Left lung (tissue), 10 donors: ENCODE data around the gene MYL10. TPM values are rescaled to one million over a fixed set of nuclear protein-coding genes. Genes with fewer than 3 reads are reported as not detected.

ENCODE experiments used
- ATAC-seq: fragments of 200-7000 bp; cut with Tn5 transposase; one replicate; pipeline ENCODE4 v1.9.1; 2020; ENCODE audit warnings: moderate library complexity
- DNase-seq, 4 donors: peaks; one replicate each; pipeline ENCODE4 v3.0.0-alpha.2; 2013 to 2020
- H3K27ac ChIP-seq, 2 donors: fragments of 200-600 bp; sonication (generic) in 1 of 2; one replicate each; pipeline versions ENCODE4 v1.5.0 to v1.8.0; 2020 to 2021
- H3K27me3 ChIP-seq, 2 donors: fragments of 200-600 bp; sonication (generic) in 1 of 2; one replicate each; pipeline versions ENCODE4 v1.5.0 to v1.8.0; 2020 to 2021
- H3K36me3 ChIP-seq, 2 donors: fragments of 200-600 bp; sonication (generic) in 1 of 2; one replicate each; pipeline versions ENCODE4 v1.5.0 to v1.8.0; 2020 to 2021
- H3K4me1 ChIP-seq, 2 donors: fragments of 200-600 bp; one replicate each; pipeline ENCODE4 v1.8.0; 2021
- H3K4me3 ChIP-seq, 2 donors: fragments of 200-600 bp; sonication (generic) in 1 of 2; one replicate each; pipeline versions ENCODE4 v1.5.0 to v1.8.0; 2020 to 2021; ENCODE audit warnings: mild to moderate bottlenecking in 1 of 2
- H3K9me3 ChIP-seq, 2 donors: fragments of 200-600 bp; sonication (generic) in 1 of 2; one replicate each; pipeline versions ENCODE4 v1.5.0 to v1.8.0; 2020 to 2021
- CTCF ChIP-seq, 2 donors: fragments of 200-600 bp; sonication (generic) in 1 of 2; IDR thresholded peaks; one replicate each; pipeline versions ENCODE4 v1.5.0 to v1.8.0; 2021; ENCODE audit warnings: antibody characterized with exemption in 2 of 2
- intact Hi-C, 2 donors: fragments of 100-400 bp; cut with DNase I; formaldehyde crosslinking; loops; one replicate each; pipeline versions ENCODE4 v1.11.2 to v1.14.2; 2022
- polyA plus RNA-seq, 6 donors: library from polyadenylated mRNA; unstranded; fragments of 120-200 nt; gene quantifications; one replicate each; pipeline ENCODE4 v1.2.1, GENCODE V29; 2013; ENCODE audit not compliant: insufficient read length in 6 of 6
- total RNA-seq, 2 donors: library from RNA; stranded (reverse); fragmentation: NEBNext Ultra II Directional; extraction: Animal tissue kit (Norgen Biotek cat#: 25700); gene quantifications; one replicate each; pipeline ENCODE4 v1.2.1, GENCODE V29; 2021
- donor health status: DM: no; HTN: yes; CAD: no.
- donor health status: DM: no; HTN: no; CAD: no.

MYL10 gene
- total and polyA plus RNA-seq, 8 donors: 0.17 to 0.43 (median 0.23) TPM; not detected in 3

- intact Hi-C loops: no loop called here
- no peak for ATAC-seq
- Histone ChIP-seq H3K4me1 (no peaks in the 10 kb centered on the region), H3K9me3 (peaks cover 0 to 22% of the 10 kb centered on the region in 2 donors), H3K4me3 (no peak overlapping the region), H3K36me3 (no peaks in the 10 kb centered on the region), H3K27me3 (peaks cover 0 to 3% of the 10 kb centered on the region in 2 donors), H3K27ac (no peak overlapping the region)
- no peak for DNase-seq
- TF ChIP-seq CTCF (IDR thresholded peaks at IDR 0.05): no peak
Measured at GRCh38 chr7:101572156-101572555, 56.9 kb downstream of the MYL10 start.

- intact Hi-C loops: no loop called here
- H3K4me1 ChIP-seq: no peaks in the 10 kb centered on the region
- ATAC-seq (no peak), DNase-seq (no peak)
- H3K27ac ChIP-seq: no peak overlapping the region
- H3K36me3 ChIP-seq: no peaks in the 10 kb centered on the region
- no peak overlapping the region for H3K4me3 ChIP-seq
- peaks cover 0 to 13% of the 10 kb centered on the region in 2 donors for H3K27me3 ChIP-seq
- peaks cover 0 to 14% of the 10 kb centered on the region in 2 donors for H3K9me3 ChIP-seq
- no peak for TF ChIP-seq CTCF (IDR thresholded peaks at IDR 0.05)
Measured at GRCh38 chr7:101567230-101567629, 61.9 kb downstream of the MYL10 start.

- ATAC-seq (no peak), DNase-seq (no peak)
- no peak for TF ChIP-seq CTCF (IDR thresholded peaks at IDR 0.05)
- Histone ChIP-seq H3K4me1 (no peaks in the 10 kb centered on the region), H3K27me3 (peaks cover 0 to 18% of the 10 kb centered on the region in 2 donors), H3K27ac (no peak overlapping the region), H3K4me3 (no peak overlapping the region), H3K9me3 (peaks cover 0 to 3% of the 10 kb centered on the region in 2 donors), H3K36me3 (no peaks in the 10 kb centered on the region)
- intact Hi-C loops: no loop called here
Measured at GRCh38 chr7:101565601-101566209, 63.4 kb downstream of the MYL10 start.

- intact Hi-C loops: no loop called here
- H3K4me1 ChIP-seq: no peaks in the 10 kb centered on the region
- DNase-seq: no peak
- H3K9me3 ChIP-seq: peaks cover 0 to under 1% of the 10 kb centered on the region in 2 donors
- H3K27ac ChIP-seq: no peak overlapping the region
- peaks cover 0 to 18% of the 10 kb centered on the region in 2 donors for H3K27me3 ChIP-seq
- no peaks in the 10 kb centered on the region for H3K36me3 ChIP-seq
- no peak overlapping the region for H3K4me3 ChIP-seq
- peak; percentile 33 for ATAC-seq
- TF ChIP-seq CTCF (IDR thresholded peaks at IDR 0.05): no peak
Measured at GRCh38 chr7:101564778-101565211, 64.3 kb downstream of the MYL10 start.

GRCh38 chr7:101563943-101564777 is 64.9 kb downstream of the MYL10 start:
- H3K27ac ChIP-seq: no peak overlapping the region
- H3K9me3 ChIP-seq: no peaks in the 10 kb centered on the region
- no peaks in the 10 kb centered on the region for H3K4me1 ChIP-seq
- no peak for ATAC-seq
- intact Hi-C loops: no loop called here
- DNase-seq: no peak
- TF ChIP-seq CTCF (IDR thresholded peaks at IDR 0.05): no peak
- H3K36me3 ChIP-seq: no peaks in the 10 kb centered on the region
- no peak overlapping the region for H3K4me3 ChIP-seq
- H3K27me3 ChIP-seq: peaks cover 0 to 18% of the 10 kb centered on the region in 2 donors
